HG03066 (cell line): Measurements from ENCODE around the gene STON1.
"Not testable (repeated sequence)": the region's sequence is repeated elsewhere in the genome, so short reads cannot be mapped to it uniquely, and the experiment has no call there.

Experiments
- ATAC-seq: cut with Tn5 transposase; IDR thresholded peaks from one replicate; pipeline ENCODE4 v1.9.1; 2021; ENCODE audit warnings: low read depth; ENCODE audit not compliant: unreplicated experiment

The STON1 gene, protein sequence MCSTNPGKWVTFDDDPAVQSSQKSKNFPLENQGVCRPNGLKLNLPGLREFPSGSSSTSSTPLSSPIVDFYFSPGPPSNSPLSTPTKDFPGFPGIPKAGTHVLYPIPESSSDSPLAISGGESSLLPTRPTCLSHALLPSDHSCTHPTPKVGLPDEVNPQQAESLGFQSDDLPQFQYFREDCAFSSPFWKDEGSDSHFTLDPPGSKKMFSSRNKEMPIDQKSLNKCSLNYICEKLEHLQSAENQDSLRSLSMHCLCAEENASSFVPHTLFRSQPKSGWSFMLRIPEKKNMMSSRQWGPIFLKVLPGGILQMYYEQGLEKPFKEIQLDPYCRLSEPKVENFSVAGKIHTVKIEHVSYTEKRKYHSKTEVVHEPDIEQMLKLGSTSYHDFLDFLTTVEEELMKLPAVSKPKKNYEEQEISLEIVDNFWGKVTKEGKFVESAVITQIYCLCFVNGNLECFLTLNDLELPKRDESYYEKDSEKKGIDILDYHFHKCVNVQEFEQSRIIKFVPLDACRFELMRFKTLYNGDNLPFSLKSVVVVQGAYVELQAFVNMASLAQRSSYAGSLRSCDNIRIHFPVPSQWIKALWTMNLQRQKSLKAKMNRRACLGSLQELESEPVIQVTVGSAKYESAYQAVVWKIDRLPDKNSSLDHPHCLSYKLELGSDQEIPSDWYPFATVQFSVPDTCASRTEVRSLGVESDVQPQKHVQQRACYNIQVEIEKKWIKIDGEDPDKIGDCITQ

DNA sequence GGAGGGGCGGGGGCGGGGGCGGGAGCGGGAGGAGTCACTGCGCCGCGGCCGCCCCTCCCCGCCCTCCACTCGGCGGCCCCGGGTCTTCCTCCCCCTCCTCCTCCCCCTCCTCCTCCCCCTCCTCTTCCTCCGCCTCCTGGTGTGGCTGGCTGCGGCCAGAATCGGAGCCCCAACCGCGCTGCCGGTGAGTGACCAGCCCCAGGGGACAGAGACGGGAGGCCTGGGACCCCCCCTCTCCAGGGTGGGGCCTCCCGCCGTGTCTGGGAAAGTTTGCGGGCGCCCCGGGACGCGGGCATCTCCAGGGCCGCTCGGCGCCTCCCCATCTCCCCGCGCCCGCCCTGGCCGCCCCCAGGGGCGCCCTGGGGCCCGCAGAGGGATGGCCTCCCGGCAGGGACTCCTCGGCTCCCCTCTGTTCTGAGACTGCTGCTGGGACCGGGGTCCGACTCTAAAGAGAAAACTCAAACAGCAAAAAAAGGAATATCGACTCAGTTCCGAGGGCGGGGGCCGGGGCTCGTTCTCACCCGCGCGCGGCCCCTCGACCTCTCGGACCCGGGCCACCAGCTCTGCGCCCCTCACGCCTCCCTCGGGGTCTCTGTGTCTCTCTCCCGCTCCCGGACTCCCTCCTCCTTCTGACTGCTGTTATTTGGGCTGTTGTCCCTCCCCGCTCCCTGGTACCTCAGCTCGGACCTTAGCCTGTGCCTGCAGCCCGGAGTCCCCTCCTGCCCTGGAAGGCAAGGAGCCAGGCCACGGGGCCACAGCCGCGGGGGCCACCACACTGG is at the start of gene STON1:
Gene STON1 (plus strand): TSS at position 122 of the 779 bp plus-strand sequence. CDS start 50,480 bp downstream, outside the sequence.
- peak; percentile 48 for ATAC-seq

DNA sequence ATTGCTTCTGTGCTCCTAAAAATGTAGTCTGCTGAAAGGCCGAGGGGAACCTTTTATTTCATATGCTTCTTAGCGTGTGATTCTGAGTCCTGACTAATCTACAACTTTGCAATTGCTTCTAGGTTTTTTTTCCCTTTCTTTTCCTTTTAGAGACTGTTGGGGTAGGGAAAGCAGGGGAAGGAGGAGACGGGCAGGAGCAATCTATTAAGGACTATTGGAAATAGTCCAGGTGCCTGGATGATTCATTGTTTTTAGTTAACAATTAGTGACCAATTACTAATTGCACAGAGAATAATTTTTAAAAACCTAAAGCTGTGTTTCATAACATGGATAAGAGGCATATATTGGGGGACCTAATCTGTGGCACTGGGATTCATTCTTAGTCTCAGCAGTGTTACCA is 49.4 kb upstream of the STON1 start:
- ATAC-seq, result no peak

DNA sequence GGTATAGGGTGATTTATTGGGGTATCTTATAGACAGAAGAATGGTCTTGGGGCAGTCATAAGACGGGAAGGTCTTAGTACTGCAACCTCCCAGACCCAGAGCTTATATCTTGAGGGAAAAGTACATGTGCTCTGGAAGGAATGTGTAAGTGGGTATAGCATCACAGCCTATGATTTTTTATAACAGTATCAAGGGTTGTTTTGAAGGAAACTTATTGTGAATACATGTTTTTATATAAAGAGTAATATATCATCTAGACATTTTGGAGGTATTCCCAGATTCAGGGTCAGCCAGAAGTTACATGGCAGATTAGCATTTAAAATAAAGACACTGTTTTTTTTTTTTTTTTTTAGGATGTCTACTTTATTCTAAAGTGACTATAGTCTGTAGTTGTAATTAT is 47.6 kb upstream of the STON1 start:
- no peak for ATAC-seq

DNA sequence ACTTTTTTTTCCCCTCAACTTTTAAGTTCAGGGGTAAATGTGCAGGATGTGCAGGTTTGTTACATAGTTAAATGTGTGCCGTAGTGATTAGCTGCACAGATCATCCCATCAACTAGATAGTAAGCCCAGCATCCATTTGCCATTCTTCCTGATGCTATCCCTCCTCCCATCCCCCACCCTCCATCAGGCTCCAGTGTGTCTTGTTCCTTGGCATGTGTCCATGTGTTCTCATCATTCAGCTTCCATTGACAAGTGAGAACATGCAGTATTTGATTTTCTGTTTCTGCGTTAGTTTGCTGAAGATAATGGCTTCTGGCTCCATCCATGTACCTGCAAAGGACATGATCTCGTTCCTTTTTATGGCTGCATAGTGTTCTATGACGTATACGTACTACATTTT is 47.2 kb upstream of the STON1 start:
- ATAC-seq, result no peak

DNA sequence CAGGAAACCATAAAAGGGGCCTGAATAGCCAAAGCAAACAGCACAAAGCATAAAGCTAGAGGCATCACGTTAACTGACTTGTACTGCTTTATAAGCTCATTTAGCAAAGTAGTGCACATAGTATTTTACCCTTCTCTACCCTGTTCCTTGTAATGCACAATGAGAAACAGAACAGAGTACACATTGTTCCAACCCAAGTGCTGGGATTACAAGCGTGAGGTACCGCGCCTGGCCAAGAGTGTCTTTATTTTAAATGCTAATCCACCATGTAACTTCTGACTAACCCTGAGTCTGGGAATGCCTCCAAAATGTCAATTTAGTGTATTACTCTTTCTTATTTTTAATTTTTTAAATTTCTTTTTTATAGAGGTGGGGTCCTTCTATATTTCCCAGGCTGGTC is 46.4 kb upstream of the STON1 start:
- ATAC-seq, result no peak

DNA sequence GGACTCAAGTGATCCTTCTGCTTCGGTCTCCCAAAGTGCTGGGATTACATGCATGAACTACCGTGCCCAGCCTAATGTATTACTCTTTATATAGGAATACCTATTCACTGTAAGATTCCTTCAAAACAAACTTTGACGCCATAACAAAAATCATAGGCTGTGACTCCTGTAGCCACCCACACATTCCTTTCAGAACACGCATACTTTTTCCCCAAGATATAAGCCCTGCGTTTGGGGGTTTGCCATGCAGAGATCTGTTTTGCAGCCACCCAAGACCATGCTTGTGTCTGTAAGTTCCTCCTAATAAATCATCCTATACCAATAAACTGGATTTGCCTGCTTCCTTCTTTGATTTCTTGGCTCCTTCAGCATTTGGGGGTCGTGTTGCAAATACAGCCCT is 46.0 kb upstream of the STON1 start:
- ATAC-seq, result no peak

DNA sequence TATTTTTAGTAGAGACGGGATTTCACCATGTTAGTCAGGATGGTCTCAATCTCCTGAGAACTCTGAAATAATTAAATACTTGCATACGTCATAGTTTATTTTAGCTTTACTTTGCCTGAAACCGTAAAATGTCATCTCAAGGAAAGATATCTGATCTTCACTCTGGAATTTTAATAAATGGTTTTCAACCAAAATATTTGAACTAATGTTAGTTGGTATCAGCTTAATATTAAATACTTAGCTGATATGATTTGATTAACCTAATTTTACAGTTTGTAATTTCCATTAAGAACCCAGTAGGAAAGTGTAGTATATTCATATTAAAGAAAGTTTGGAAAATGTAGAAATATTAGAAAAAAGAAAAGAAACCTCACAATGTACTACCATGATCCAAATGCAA is 41.4 kb upstream of the STON1 start:
- no peak for ATAC-seq

DNA sequence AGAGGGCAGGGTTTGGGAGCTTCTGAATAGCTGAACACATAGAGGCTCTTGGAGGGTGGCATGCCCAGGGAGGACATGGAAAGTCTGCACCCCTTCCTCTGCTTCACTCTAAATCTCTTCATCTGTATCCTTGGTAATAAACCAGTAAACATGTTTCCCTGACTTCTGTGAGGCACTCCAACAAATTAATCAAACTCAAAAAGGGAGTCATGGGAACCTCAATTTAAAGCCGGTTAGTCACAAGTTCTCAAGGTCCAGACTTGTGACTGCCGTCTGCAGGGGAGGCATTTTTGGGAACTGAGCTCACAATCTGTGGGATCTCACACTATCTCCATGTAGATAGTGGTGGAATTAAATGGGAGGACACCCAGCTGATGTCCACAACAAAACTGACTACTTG is 33.1 kb upstream of the STON1 start:
- ATAC-seq, result no peak

DNA sequence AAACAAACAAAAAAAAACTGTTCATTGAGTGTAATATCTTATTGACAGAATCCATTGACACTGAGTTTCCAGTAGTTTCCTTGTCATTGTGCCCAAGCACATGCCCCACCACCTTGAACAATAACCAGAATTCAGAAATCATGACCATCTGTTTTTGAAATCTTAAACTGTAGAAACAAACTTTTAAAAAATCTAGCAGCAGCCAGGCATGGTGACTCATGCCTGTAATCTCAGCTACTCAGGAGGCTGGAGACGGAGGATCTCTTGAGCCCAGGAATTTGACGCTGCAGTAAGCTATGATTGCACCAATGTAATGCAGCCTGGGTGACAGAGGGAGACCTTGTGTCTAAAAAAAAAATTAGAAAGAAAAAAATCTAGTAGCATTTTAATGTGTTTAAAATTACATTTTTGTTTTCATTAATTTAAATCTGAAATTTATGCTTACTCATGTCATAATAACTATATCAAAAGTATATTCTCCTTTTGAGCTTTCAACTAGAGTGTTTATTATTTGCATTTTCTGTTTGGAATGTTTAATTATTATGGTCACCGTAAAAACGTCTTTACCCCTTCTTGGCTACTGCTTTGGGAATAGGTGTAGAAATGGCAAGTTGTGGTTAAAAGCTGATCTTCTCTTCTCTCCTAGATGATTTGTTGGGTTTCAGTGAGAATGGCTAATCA is 25.2 kb upstream of the STON1 start:
- ATAC-seq, result no peak

DNA sequence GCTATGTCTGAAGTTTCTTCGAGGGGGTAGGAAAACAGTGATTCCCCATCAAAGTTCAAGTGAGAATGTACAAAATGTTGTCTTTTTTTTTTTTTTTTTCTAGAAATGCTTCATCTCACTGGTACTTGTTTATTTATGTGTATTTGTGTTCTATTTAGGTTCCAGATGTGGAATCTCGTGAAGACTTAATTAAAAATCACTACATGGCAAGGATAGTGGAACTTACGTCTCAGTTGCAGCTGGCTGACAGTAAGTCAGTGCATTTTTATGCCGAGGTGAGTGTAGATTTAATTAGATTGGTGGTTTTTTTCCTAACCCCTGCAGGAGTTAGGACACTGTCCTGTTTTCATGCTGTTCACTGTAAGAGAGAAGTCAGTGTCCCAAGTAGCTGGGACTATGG is 22.8 kb upstream of the STON1 start:
- ATAC-seq, result no peak

DNA sequence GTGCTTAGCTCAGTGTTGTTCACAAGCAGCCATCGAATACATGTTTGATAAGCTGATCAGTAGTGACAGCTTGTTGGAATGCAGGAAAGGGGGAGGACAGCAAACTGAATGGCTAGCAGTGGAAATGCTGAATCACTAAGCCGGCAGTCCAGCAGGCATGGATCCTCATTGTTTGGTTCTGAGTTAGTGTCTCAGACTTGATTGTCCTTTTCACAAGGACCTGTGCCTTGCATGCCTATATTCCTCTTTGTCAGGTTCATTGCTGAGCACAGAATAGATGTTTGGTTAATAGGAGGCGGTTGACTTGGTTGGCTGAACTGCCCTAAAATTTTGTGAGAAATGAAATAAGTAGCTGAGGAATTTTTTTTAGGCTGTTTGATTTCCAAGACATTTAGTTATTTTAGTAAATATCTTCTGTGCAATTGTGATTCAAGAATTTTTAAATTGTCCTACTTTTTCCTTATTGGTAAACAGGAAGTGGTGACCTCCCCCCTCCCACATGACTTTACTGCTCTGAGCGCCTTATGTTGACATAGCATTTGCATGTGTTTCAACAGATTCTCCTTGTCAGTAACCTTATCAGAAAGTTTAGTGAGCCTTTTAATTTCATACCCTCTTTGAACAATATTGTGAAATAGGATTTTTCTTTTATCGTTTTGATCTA is 21.4 kb upstream of the STON1 start:
- ATAC-seq, result no peak

DNA sequence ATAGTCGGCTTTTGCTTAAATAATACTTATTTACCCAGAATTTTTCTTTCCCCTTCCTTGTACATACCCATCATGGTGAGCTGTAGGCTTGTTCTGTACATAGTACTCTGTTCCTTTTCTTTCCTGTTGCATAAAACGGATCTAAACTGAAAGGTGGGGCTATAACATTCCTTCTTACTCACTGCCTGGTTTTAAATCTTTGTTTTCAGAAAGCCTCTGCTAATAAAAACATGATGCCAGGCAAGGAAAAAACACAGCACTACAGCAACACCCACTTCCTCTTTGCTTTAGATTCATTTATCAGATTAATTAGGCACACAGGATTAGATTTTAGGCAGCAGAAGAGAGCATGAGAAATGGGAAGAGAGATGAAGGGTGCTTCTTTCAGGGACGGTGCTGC is 19.6 kb upstream of the STON1 start:
- ATAC-seq, result no peak

DNA sequence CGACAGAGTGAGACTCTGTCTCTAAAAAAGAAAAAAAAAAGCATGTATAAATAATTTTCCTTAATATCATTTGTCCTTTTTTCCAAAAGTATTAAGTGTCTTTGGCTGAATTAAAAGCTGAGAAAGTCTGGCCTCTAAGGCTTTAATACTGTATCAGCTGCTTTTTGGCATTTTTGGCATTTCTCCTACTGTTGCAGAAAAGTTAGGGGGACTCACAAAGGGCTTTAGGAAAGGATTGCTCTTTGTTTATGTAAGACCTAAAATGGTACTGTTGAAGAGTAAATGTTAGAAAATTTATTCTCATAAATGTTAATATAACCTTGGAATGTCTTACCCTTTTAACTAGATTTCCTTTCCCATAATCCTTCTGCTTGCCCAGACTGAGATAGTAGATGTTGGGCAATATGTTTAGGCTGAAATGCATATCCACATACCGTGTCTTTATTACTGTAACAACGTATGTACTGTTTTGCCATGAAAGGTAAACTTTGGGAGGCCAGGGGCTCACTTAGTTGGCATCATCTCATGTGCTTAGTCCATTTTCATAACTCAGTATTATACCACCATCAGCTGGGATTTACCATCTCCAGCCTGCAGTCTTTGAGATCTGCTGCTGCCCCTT is 18.0 kb upstream of the STON1 start:
- no peak for ATAC-seq

DNA sequence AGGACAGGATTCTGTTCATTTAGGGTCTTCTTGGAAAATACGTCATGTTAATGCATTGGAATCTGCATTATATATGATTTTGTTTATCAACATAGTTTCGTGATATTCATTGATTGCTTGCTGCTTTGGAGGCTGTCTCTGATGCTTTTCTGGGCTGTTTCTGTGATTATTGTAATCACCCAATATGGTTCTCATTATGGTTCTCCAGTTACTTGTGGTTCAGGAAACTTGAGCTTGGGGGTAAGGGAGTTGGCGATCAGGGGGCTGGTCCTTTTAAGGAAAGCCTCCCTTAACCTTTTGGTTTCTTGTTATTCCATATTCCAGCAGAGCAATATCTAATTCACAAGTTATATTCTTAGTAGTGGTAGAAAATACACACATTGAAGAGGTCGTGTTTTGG is 17.4 kb upstream of the STON1 start:
- ATAC-seq, result no peak

DNA sequence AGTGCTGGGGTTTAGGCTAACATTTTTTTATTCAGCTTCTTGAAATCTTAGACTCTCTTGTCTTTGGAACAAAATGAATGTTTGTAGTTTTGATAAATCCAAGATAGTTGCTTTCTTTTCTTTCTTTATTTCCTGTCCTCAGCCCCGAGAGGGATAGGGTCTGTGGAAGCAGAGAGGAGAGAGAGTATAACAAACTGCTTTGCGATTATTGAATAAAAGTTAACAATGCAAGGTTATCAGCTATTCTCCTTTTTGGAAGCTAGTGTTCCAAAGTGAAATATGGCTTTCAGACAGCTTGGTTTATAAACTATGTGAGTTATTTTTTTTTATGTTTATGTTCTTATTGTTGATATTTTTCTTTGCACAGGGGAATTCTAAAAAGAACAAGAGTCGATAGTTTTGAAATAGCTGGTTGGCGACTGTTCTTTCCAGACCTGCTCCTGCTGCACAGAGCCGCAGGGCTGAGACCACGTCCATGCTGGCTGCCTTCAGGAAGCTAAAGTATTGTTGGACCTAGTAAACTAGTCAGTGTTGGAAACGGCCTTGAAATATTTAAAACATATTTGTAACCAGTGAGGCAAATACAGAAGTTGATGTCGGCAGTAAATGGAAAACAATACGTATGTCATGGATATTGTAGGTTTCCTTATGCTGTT is 15.5 kb upstream of the STON1 start:
- no peak for ATAC-seq

DNA sequence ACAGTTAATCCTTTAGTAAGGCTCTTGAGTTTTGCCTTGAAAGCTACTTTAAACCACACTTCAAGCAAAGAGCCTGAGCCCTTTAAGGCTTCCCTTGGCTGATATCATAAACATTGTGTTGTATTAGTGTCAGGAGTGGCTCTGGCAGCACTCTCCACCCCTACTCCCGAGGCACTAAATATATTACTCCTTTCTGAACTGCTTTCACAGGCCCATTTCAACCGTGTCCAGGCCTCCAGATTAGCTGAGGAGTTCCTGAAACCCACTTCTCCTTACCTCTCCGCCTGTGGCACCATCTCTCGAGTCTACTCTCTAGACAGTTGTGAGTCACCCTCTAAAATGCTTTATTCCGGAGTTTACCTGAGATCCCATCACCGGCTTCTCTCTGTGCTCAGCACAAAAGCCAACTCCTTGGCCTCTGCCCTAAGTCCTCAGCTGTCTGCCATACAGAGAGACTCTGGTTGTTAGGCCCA is 14.4 kb upstream of the STON1 start:
- ATAC-seq, result no peak

DNA sequence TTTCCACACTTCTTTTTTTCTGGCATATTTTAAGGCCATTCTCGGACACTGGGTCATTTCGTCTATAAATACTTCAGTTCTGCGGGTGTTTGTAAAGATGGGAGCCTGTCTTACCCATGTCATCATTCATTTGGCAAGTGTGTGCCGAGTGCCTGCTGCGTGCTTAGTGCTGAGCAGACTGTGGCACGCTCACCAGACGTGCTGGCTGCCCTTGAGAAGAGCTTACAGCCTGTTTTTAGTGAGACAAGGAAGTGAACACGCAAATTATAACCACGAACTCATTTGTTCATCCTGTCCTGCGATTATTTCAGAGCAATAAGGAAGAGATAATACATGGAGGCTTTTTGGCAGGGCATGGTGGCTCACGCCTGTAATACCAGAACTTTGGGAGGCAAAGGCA is 10.4 kb upstream of the STON1 start:
- no peak for ATAC-seq

DNA sequence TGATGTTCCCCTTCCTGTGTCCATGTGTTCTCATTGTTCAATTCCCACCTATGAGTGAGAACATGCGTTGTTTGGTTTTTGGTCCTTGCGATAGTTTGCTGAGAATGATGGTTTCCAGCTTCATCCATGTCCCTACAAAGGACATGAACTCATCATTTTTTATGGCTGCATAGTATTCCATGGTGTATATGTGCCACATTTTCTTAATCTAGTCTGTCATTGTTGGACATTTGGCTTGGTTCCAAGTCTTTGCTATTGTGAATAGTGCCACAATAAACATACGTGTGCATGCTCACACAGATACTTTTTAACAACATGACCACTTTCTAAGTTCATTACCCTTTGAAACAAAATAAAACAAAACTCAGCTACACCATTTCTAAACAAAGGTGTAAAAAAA is 5.2 kb upstream of the STON1 start:
- ATAC-seq, result not testable (repeated sequence)

DNA sequence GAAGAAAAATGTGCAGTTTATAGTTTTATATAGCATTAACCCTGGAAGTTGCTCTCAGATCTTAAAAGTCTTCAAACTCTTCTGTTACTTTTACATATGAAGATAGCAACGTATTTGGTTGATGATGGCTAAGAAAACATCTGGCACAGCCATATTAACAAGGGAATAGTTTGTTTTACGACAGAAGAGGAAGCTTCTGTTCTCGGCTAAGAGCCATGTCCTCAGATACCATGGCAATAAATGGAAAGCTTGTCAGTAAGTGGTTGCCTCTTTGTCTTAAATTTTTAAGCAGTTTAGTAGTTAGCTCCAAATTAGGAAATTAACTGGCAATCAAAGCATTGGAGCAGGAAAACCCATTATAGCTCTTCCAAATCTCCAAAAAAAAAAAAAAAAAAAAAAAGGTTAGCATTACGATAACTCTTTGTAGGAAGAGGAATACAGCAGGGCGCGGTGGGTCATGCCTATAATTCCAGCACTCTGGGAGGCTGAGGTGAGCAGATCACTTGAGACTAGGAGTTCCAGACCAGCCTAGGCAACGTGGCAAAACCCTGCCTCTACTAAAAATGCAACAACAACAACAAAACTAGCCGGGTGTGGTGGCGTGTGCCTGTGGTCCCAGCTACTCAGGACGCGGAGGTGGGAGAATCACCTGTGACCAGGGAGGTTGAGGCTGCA is 4.5 kb upstream of the STON1 start:
- no peak for ATAC-seq
